DMS 273 (cell line): ENCODE measurements around the gene ANKS1B.
"Not testable (repeated sequence)": the region's sequence is repeated elsewhere in the genome, so short reads cannot be mapped to it uniquely, and the experiment has no call there.

Experiments
- DNase-seq: peaks from one replicate; lab custom pipeline; 2025; ENCODE audit not compliant: unreplicated experiment; lab: John Stamatoyannopoulos, UW

ANKS1B gene

GRCh38 chr12:99707883-99708282 is 276.9 kb downstream of the ANKS1B start:
- no peak for DNase-seq

- DNase-seq, result no peak
These were observed 277.8 kb downstream of the ANKS1B start for GRCh38 chr12:99706736-99707473.

GRCh38 chr12:99704458-99704857 is 280.3 kb downstream of the ANKS1B start:
- DNase-seq, result no peak

- no peak for DNase-seq
These were observed 280.7 kb downstream of the ANKS1B start for GRCh38 chr12:99704036-99704435.

- no peak for DNase-seq
These were observed 284.7 kb downstream of the ANKS1B start for GRCh38 chr12:99700032-99700431.

GRCh38 chr12:99695050-99695449 is 289.7 kb downstream of the ANKS1B start:
- DNase-seq, result no peak

GRCh38 chr12:99686142-99686541 is 298.6 kb downstream of the ANKS1B start:
- peak; percentile 1 for DNase-seq

- DNase-seq, result no peak
These were observed 304.5 kb downstream of the ANKS1B start for GRCh38 chr12:99680276-99680675.

- DNase-seq, result no peak
These were observed 314.1 kb downstream of the ANKS1B start for GRCh38 chr12:99670635-99671034.

GRCh38 chr12:99658671-99659349 is 325.9 kb downstream of the ANKS1B start:
- DNase-seq, result peak; percentile 2

GRCh38 chr12:99649551-99649950 is 335.2 kb downstream of the ANKS1B start:
- no peak for DNase-seq

- no peak for DNase-seq
These were observed 336.6 kb downstream of the ANKS1B start for GRCh38 chr12:99648183-99648582.

GRCh38 chr12:99647453-99647852 is 337.3 kb downstream of the ANKS1B start, which contains the start of gene GARIN6:
Gene GARIN6, plus strand, starts transcription at chr12:99647753. Its CDS starts 422 bp downstream, at chr12:99648175.
- no peak for DNase-seq

GRCh38 chr12:99644629-99645028 is 340.1 kb downstream of the ANKS1B start:
- DNase-seq, result no peak

GRCh38 chr12:99627459-99627858 is 357.3 kb downstream of the ANKS1B start:
- no peak for DNase-seq

- not testable (repeated sequence) for DNase-seq
These were observed 360.1 kb downstream of the ANKS1B start for GRCh38 chr12:99624591-99624990.

GRCh38 chr12:99620159-99620479 is 364.6 kb downstream of the ANKS1B start:
- no peak for DNase-seq

- DNase-seq, result peak; percentile 58
These were observed 365.2 kb downstream of the ANKS1B start for GRCh38 chr12:99619389-99620158.

- DNase-seq, result no peak
These were observed 366.1 kb downstream of the ANKS1B start for GRCh38 chr12:99618657-99619056.

GRCh38 chr12:99611599-99611998 is 373.1 kb downstream of the ANKS1B start:
- no peak for DNase-seq

GRCh38 chr12:99611117-99611516 is 373.6 kb downstream of the ANKS1B start:
- DNase-seq, result no peak
